Right cardiac atrium (tissue), 5 donors: ENCODE results near the gene HPCAL1. TPM values are rescaled to one million over a fixed set of nuclear protein-coding genes. Genes with fewer than 3 reads are reported as not detected.

Experiments
- ATAC-seq, 2 donors: fragments of 200-7000 bp; cut with Tn5 transposase; one replicate each; pipeline versions ENCODE4 v1.8.0 to v1.9.1; 2020; ENCODE audit warnings: moderate library complexity in 2 of 2, mild to moderate bottlenecking in 1 of 2
- DNase-seq, 3 donors: peaks; one replicate each; pipeline ENCODE4 v3.0.0-alpha.2; 2020
- H3K27ac ChIP-seq: one replicate; pipeline ENCODE4 v1.5.1; 2013; ENCODE audit warnings: mild to moderate bottlenecking, low read length, control low read depth, moderate library complexity
- H3K27me3 ChIP-seq: one replicate; pipeline ENCODE4 v1.6.1; 2013; ENCODE audit not compliant: control insufficient read depth, insufficient read depth
- H3K4me1 ChIP-seq: one replicate; pipeline ENCODE4 v1.6.1; 2013; ENCODE audit warnings: low read length; ENCODE audit not compliant: control insufficient read depth, insufficient read depth
- H3K4me3 ChIP-seq: one replicate; pipeline ENCODE4 v1.5.1; 2013; ENCODE audit warnings: low read length, control low read depth
- H3K9me3 ChIP-seq: one replicate; pipeline ENCODE4 v1.6.1; 2013; ENCODE audit warnings: low read length; ENCODE audit not compliant: control insufficient read depth
- WGBS: extraction: QIAGEN DNeasy Blood & Tissue Kit; methylation state at CpG from one replicate; pipeline ENCODE4 v1.1.7; 2013; 5-methylcytosine and 5-hydroxymethylcytosine counted together
- intact Hi-C, 4 donors: fragments of 100-400 bp; cut with DNase I; formaldehyde crosslinking; loops; one replicate each; pipeline versions ENCODE4 v1.11.0 to v1.14.0; 2022 to 2023
- polyA plus RNA-seq: library from polyadenylated mRNA; stranded (reverse); fragments of 200-250 nt; gene quantifications from one replicate; pipeline ENCODE4 v1.2.3, GENCODE V29; 2013
- total RNA-seq, 4 donors: library from RNA; stranded (reverse); fragmentation: NEBNext Ultra II Directional; extraction: Animal tissue kit (Norgen Biotek cat#: 25700); gene quantifications; one replicate each; pipeline ENCODE4 v1.2.1, GENCODE V29; 2021
- donor health status: healthy with polysubstance abuse.
- donor health status: DM: no; HTN: yes; CAD: no.
- donor health status: DM: no; HTN: no; CAD: no.
- donor health status: DM: no; HTN: yes; CAD: no; lungs with severe emphysema.
- donor health status: DM: yes; HTN: yes; CAD: no.

The HPCAL1 gene
- total and polyA plus RNA-seq, 5 donors, result 18.5 to 32.2 (median 25.1) TPM

DNA sequence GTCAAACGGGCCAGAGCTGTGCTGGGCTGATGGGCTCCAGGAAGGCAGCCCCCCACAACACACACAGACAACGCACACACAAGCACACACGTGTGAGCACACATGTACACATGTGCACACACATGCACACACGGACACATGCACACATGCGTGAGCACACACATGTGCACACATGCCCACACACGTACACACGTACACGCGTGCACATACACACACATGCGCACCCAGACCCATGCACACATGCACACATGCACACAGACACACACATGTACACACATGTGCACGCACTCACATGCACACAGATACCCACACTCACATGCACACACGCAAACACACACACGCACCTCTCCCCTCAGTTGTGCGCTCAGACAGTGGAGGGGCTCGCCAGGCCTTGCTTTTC lies 31.2 kb upstream of the HPCAL1 start:
- no peak overlapping the region for H3K27ac ChIP-seq
- ATAC-seq (no peak), DNase-seq (no peak)
- H3K9me3 ChIP-seq, result no peaks in the 10 kb centered on the region
- no peaks in the 10 kb centered on the region for H3K4me1 ChIP-seq
- H3K27me3 ChIP-seq, result no peaks in the 10 kb centered on the region
- 89% methylated on average over 15 of the region's 15 CpGs for WGBS
- H3K4me3 ChIP-seq, result no peak overlapping the region
- intact Hi-C loops, result no loop called here

GRCh38 chr2:10271946-10272345 lies 30.8 kb upstream of the HPCAL1 start:
- WGBS, result 81% methylated on average over 6 of the region's 6 CpGs
- H3K9me3 ChIP-seq, result no peaks in the 10 kb centered on the region
- H3K4me3 ChIP-seq, result no peak overlapping the region
- DNase-seq, result no peak
- ATAC-seq, result peak in 1 of 2 donors; percentile 77
- H3K27ac ChIP-seq, result no peak overlapping the region
- H3K27me3 ChIP-seq, result no peaks in the 10 kb centered on the region
- H3K4me1 ChIP-seq, result no peaks in the 10 kb centered on the region
- intact Hi-C loops, result no loop called here

- Histone ChIP-seq H3K4me1 (no peaks in the 10 kb centered on the region), H3K27ac (no peak overlapping the region), H3K4me3 (no peak overlapping the region), H3K27me3 (no peaks in the 10 kb centered on the region), H3K9me3 (no peaks in the 10 kb centered on the region)
- DNase-seq (no peak), ATAC-seq (peak in 1 of 2 donors; percentile 23)
- intact Hi-C loops, result no loop called here
- 90% methylated on average over 10 of the region's 10 CpGs for WGBS
These were observed 30.2 kb upstream of the HPCAL1 start for GRCh38 chr2:10272464-10272863.

DNA sequence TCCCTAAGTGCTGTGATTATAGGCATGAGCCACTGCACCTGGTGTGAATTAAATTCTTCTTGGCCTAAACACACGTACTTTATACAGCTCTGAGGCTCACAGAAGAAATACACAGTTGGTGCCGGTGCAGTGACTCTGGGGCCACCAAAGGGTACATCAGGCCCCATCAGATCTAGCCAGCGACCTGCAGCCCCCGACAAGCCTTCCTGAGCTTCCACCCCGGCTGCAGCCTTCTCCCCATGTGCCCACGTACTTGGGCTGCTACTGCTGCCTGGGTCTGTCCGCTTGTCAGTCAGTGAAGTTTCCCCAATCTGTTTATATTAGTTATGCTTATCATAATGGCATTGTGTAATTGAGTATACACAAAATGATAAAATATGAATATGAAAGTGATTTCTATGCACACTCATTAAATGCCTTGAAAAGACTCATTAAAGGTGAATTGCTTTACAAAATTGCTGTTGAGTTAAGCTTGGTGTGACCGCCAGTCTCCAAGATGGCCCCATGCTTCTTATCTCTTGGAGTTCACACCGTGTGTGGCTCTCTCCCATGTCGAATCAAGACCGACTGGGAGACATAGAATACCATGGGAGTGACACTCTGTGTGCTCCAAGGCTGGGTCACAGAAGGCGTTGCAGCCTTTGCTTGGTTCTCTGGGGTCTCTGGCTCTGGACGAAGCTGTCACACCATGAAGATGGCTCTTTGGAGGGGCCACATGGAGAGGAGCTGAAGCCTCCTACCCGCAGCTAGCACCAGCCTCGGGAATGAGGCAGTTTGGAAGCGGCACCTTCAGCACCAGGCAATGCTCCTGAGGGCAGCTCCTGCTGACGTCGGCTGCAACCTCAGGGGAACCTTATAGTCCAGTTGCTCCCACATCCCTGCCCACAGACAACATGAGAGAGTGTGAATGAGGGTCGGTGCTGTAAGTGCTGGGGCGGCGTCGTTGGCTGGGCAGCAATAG lies 29.2 kb upstream of the HPCAL1 start:
- H3K4me1 ChIP-seq, result no peaks in the 10 kb centered on the region
- no peaks in the 10 kb centered on the region for H3K9me3 ChIP-seq
- no peaks in the 10 kb centered on the region for H3K27me3 ChIP-seq
- ATAC-seq (no peak), DNase-seq (no peak)
- intact Hi-C loops, result no loop called here
- H3K4me3 ChIP-seq, result no peak overlapping the region
- H3K27ac ChIP-seq, result no peak overlapping the region
- WGBS, result 90% methylated on average over 22 of the region's 22 CpGs

GRCh38 chr2:10274376-10274775 lies 28.3 kb upstream of the HPCAL1 start:
- intact Hi-C loops, result no loop called here
- ATAC-seq (no peak), DNase-seq (peak in 1 of 3 donors; percentile 16)
- Histone ChIP-seq H3K27me3 (no peaks in the 10 kb centered on the region), H3K4me3 (no peak overlapping the region), H3K4me1 (no peaks in the 10 kb centered on the region), H3K27ac (no peak overlapping the region), H3K9me3 (no peaks in the 10 kb centered on the region)
- WGBS, result 94% methylated on average over 14 of the region's 14 CpGs

- Histone ChIP-seq H3K9me3 (no peaks in the 10 kb centered on the region), H3K4me1 (no peaks in the 10 kb centered on the region), H3K27ac (no peak overlapping the region), H3K4me3 (no peak overlapping the region), H3K27me3 (no peaks in the 10 kb centered on the region)
- intact Hi-C loops, result no loop called here
- DNase-seq (no peak), ATAC-seq (no peak)
- WGBS, result 71% methylated on average over 15 of the region's 15 CpGs
These were observed 27.5 kb upstream of the HPCAL1 start for GRCh38 chr2:10274983-10275802.

DNA sequence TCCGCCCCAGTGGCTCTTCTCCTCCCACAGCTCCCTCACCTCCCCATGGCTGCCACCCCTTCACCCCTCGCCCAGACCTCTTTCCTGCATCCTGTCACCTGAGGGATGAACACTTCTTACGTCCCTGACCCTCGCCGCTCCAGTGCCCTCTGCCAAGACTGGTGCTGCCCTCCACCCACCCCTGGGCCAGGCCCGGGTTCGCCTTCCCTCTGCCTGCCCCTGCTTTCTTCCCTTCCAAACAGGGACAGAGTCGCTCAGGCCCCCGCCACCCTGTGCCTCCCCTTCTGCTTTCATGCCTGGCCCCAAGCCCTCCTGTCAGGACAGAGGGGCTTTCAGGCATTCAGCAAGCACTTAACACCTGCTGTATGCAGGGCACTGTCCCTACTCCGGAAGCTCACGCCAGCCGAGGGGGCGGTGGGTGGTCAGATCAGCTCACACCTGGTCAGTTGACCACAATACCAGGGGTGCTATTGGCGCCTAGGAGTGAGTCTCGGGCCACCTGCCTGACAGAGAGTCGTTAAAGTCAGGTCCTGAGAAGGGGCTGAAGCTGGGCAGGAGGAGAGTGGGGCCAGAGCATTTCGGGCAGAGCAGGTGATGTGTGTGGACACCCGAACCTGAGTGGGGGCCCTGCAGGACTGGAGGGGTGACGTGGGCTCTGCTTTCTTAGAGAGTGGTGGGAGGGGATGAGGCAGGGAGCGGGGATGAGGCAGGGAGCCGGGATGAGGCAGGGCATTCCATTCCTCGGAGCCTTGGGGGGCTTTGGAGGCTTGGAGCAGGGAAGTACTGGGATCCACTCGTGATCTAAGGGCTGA lies 26.0 kb upstream of the HPCAL1 start:
- no peak for ATAC-seq
- intact Hi-C loops, result no loop called here
- Histone ChIP-seq H3K27ac (no peak overlapping the region), H3K4me1 (no peaks in the 10 kb centered on the region), H3K4me3 (no peak overlapping the region), H3K9me3 (no peaks in the 10 kb centered on the region), H3K27me3 (no peaks in the 10 kb centered on the region)
- 86% methylated on average over 23 of the region's 23 CpGs for WGBS
- peak in 1 of 3 donors; percentile 39 for DNase-seq

DNA sequence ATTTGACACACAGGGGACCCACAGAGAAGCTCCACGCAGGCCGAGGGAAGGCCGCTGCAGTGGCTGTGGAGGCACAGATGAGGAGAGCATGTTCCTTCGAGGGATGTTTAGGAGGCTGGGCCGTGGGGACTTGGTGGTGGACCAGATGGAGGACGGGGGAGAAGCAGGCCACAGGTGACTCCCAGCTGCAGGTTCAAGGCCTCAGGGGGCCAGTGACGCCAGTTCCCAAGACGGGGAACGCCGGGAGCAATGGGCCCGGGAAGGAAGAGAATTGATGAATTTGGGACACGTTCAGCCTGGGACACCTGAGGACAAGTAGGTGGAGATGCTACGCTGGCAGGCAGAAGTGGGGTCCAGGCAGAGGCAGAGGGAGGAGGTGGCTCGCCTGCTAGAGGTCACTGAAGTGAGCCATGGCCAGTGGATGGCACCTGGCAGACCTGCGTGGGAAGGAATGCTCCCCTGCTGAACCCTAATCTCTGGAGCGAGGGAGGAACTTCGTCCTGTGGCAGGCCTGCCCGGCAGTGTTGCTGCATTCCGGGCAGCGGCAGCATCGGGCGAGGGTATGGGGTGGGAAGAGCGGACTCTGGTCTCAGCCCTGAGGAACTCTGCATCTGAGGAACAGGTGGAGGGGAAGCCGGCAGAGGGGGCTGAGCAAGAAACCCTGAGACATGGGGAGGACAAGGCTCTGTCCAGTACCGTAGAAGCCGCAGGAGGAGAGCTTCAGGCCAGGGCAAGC lies 25.2 kb upstream of the HPCAL1 start:
- peak in 1 of 3 donors; percentile 41 for DNase-seq
- no peaks in the 10 kb centered on the region for H3K4me1 ChIP-seq
- ATAC-seq, result no peak
- no peak overlapping the region for H3K4me3 ChIP-seq
- no peaks in the 10 kb centered on the region for H3K9me3 ChIP-seq
- no peak overlapping the region for H3K27ac ChIP-seq
- H3K27me3 ChIP-seq, result no peaks in the 10 kb centered on the region
- WGBS, result 84% methylated on average over 26 of the region's 26 CpGs
- intact Hi-C loops, result no loop called here

GRCh38 chr2:10278029-10278762 lies 24.5 kb upstream of the HPCAL1 start:
- Histone ChIP-seq H3K4me1 (no peaks in the 10 kb centered on the region), H3K4me3 (no peak overlapping the region), H3K9me3 (no peaks in the 10 kb centered on the region), H3K27ac (no peak overlapping the region), H3K27me3 (no peaks in the 10 kb centered on the region)
- ATAC-seq (peak; percentile 64 to 66), DNase-seq (peak; percentile 67 to 87 (median 87))
- WGBS, result 48% methylated on average over 19 of the region's 19 CpGs
- intact Hi-C loops, result no loop called here
